Stimulated activated CD4-positive, alpha-beta T cell treated with anti-CD3 and anti-CD28 coated beads, Interleukin-1b, Interleukin-23, amount 100 ng/mL, for 4 hours (primary cell): ENCODE data around the gene STYK1.
"Not testable (repeated sequence)": the region's sequence is repeated elsewhere in the genome, so short reads cannot be mapped to it uniquely, and the experiment has no call there.

ENCODE experiments used
- DNase-seq, 2 donors: peaks; one replicate each; pipeline ENCODE4 v3.0.0-alpha.2; 2020; ENCODE audit warnings: low read depth in 2 of 2

STYK1 gene

GRCh38 chr12:10690906-10691305, 17.1 kb upstream of the STYK1 start:
- no peak for DNase-seq

DNA sequence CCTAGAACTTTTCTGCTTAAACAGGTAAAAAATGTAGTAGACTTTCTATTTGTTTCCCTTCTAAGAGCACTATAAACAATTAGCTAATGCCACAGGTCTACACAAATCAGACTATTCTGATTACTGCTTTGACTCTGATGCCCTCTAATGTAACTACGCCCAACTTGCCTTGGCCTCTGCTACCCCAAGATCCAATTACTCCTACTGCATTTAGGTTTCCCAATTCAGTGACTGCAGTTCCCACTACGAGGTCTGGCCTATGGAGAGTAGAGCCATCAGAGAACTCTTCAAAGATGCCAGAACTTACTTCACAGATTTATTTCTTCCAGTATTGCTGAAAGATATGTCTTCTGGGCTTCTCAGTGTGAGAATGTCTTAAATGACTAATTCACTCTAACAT, 15.3 kb upstream of the STYK1 start:
- DNase-seq: no peak

GRCh38 chr12:10688042-10688441, 14.2 kb upstream of the STYK1 start:
- DNase-seq: no peak

- DNase-seq: no peak
These were observed 1.5 kb downstream of the STYK1 start for GRCh38 chr12:10672231-10672868.

DNA sequence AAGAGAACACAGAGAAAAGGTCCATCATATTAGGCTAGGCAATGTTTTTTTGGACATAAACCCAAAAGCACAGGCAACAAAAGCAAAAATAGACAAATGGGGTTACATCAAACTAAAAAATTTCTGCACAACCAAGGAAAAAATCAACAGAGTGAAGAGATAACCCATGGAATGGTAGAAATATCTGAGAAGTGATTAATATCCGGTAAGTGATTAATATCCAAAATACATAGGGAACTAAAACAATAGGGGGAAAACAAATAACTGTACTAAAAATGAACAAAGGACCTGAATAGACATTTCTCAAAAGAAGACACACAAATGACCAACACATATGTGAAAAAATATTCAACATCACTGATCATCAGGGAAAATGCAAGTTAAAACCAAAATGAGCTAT, 4.3 kb downstream of the STYK1 start:
- DNase-seq: no peak

DNA sequence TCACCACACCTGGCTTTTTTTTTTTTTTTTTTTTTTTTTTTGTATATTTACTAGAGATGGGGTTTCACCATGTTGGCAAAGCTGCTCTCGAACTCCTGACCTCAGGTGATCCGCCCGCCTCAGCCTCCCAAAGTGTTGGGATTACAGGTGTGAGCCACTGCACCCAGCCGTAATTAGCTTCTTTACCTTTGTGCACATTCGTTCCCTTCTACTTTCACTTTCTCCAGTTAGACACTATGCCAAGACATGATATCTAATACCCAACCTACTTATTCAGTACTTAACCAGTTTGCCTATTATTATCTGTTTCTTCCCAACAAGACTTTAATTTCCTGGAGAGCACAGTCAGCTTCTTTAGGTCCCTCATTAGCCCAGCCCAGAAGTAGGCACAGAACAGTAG, 5.3 kb downstream of the STYK1 start:
- no peak for DNase-seq

GRCh38 chr12:10667581-10667980, 6.3 kb downstream of the STYK1 start:
- DNase-seq: no peak

GRCh38 chr12:10664499-10664898, 9.4 kb downstream of the STYK1 start:
- no peak for DNase-seq

GRCh38 chr12:10663869-10664268, 10.0 kb downstream of the STYK1 start:
- no peak for DNase-seq

DNA sequence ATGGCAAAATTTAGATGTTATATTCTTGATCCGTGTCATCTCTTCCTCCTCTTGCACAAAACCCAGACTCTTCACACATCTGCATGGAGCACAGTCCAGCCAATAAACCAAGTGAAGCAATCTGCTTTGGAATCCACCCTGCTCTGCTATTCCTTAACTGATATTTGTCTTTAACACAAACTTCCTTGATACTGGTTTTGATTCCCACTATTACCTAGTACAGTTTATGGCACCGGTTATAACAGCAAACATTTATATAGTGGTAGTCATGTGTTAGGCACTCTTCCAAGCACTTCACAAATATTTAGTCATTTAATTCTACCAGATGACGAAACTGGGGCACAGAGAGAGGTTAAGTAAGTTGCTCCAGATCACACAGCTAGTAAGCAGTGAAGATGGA, 12.5 kb downstream of the STYK1 start:
- no peak for DNase-seq

GRCh38 chr12:10654003-10654402, 19.8 kb downstream of the STYK1 start:
- no peak for DNase-seq

DNA sequence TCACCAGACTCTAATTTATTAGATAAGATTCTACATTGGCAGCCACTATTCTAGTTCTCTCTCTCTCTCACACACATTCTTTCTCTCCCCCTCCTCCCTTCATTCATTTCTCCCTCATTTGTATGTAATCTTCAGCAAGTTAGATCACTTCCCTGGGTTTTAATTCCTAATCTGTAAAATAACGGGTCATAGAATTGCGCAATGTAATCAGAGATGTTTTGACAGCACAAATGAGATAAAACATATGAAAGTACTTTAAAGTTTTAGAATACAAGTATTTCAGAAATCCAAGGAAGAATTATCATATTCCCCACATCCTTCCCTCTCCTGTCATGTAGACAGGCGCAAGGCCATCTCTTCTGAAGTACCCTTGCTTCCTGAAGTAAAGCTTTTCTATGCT, 21.7 kb downstream of the STYK1 start:
- DNase-seq: no peak

DNA sequence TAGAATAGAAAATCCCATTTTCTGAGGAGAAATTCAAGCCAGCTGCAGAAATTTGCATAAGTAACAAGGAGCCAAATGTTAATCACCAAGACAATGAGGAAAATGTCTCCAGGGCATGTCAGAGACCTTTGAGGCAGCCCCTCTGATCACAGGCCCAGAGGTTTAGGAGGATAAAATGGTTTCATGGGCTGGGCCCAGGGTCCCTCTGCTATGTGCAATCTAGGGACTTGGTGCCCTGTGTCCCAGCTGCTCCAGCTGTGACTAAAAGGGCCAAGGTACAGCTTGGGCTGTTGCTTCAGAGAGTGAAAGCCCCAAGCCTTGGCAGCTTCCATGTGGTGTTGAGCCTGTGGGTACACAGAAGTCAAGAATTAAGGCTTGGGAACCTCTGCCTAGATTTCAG, 27.3 kb downstream of the STYK1 start:
- DNase-seq: not testable (repeated sequence)

GRCh38 chr12:10645910-10646309, 27.9 kb downstream of the STYK1 start:
- no peak for DNase-seq

- no peak for DNase-seq
These were observed 31.9 kb downstream of the STYK1 start for GRCh38 chr12:10641735-10642500.

DNA sequence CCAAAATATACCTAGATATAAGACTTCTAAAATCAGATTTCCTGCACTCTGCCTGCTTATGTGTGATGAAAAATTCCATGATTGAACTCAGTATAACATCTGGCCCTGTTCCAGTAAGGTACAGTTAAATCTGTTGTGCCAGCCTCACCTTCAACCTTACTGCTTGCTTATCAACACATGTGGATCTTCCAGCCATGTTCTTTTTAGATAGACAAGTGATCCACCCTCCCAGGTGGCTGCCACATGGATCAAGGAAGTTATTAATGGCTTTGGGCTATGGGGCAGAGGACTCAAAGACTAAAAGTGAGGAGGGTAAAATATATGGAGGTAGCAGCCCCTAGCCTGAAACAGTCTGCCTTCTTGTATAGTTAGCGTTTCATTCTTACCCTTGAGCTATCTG, 35.1 kb downstream of the STYK1 start:
- no peak for DNase-seq

- DNase-seq: no peak
These were observed 37.2 kb downstream of the STYK1 start for GRCh38 chr12:10636611-10637010.

DNA sequence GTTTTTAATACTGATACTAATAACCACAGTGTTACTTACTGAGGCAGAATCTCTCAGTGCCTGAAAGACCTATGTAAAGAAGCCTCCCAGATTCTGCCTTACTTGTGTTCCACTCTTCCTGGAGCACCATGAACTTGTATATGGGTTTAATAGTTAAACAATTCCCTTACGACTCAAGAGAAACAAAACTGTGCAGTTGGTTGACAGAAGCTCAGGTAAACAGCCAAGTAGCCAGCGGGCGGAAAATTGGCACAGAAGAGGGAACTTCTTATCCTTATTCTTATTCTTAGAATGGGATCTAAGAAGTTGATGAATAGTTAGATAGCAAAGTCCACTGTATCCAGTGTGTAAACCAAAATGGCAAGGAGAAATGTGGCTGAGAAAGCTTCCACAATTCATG, 37.7 kb downstream of the STYK1 start:
- DNase-seq: no peak

DNA sequence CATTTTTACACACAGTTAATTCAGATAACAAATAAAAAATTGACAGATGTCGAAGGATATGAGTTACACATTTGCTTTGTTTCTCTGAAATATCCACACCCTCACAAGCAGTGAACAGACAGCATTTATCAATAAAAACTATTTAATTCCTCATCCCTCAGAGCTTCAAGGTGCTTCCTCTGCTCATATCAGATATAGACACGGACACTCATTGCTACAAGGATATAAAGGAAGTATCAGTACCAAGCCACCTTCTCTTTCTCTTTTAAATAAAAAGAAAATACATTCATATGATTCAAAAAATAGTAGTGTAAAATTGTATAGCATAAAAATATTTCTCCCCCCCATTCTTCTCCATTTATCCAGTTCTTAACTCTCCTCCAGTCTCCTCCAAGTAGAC, 38.5 kb downstream of the STYK1 start:
- no peak for DNase-seq

GRCh38 chr12:10634427-10634826, 39.4 kb downstream of the STYK1 start:
- DNase-seq: no peak

DNA sequence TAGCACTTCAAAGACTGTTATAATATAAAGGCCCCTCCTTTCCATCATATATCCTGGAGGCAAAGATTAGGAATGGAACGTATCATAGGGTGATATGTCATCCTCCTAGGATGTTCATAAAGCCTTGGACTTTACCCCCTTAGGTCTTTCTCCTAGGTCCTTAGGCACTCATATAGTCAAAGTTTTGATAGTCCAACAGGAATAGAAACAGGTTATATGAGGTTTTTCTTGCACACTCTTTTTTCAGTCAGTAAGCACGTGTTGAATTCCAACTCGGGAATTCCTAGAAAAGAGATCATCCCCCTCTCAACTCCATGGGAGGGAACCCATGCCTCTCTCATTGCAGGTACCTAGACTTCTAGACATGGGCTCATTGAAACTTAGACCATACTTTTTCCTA, 40.3 kb downstream of the STYK1 start:
- no peak for DNase-seq

GRCh38 chr12:10632226-10632625, 41.6 kb downstream of the STYK1 start:
- no peak for DNase-seq

- no peak for DNase-seq
These were observed 49.2 kb downstream of the STYK1 start for GRCh38 chr12:10624605-10625004.

DNA sequence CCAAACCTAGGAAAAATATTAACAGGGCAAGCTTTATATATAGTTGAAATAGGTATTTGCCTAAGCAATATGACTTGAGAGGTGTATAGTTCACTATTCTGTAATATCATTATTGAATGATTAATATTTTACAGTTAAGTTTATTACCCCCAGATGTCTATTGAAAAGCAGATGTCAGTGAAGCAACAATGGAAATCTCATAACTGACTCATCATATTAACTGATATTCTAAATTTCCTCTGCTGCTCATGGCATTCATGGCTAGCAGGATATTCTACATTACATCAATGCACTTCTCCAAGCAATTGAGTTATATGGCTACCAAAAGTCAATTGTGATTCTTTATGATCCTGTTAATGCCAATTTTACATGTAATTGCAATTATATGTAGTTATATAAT, 50.7 kb downstream of the STYK1 start:
- DNase-seq: no peak
